ENCODE measurements around the gene MAP2K1. TPM values are rescaled to one million over a fixed set of nuclear protein-coding genes. Genes with fewer than 3 reads are reported as not detected.

MAP2K1 gene
- total RNA-seq, 1 donor from 2014 or later: 51.9 TPM

DNA sequence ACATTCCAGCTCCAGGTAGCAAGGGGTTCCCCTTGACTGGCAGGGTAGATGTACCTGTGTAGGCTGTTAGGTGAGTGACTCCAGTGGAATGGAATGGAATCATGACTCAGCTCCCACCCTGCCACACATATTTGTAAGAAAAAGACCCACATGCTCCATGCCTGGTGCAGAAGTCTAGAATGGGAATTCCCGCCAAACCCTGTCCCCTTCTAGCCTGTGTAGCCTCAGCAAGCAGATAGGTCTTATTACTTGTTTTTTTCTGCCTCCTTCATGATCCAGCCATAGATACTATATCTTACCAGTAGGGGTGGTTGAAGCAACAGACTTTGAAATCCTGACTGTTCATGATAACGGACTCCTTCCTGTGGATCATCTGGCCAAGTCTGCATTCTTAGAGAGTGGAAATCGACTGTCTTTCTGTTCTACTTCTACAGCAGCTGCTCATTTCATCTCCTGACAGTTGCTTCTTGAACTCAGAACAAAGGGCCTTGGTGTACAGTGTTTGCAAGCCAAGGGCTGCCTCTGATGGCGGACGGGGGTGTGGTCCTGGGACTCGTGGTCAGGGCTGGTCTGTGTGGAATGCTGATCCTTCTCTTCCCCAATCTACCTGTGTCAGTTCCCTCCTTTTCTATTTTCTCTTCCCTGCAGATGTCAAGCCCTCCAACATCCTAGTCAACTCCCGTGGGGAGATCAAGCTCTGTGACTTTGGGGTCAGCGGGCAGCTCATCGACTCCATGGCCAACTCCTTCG, 94.6 kb downstream of the MAP2K1 start:
- peak; percentile 69 for DNase-seq (ENCODE audit: low read depth)
- H3K27me3 ChIP-seq (ENCODE audit: control insufficient read depth, insufficient read depth, low read length): no peaks in the 10 kb centered on the region
- H3K4me3 ChIP-seq (ENCODE audit: low read depth, low read length): no peak overlapping the region
- H3K36me3 ChIP-seq (ENCODE audit: control insufficient read depth, insufficient read depth, low read length): no peaks in the 10 kb centered on the region
- TF ChIP-seq, protein P1, sequence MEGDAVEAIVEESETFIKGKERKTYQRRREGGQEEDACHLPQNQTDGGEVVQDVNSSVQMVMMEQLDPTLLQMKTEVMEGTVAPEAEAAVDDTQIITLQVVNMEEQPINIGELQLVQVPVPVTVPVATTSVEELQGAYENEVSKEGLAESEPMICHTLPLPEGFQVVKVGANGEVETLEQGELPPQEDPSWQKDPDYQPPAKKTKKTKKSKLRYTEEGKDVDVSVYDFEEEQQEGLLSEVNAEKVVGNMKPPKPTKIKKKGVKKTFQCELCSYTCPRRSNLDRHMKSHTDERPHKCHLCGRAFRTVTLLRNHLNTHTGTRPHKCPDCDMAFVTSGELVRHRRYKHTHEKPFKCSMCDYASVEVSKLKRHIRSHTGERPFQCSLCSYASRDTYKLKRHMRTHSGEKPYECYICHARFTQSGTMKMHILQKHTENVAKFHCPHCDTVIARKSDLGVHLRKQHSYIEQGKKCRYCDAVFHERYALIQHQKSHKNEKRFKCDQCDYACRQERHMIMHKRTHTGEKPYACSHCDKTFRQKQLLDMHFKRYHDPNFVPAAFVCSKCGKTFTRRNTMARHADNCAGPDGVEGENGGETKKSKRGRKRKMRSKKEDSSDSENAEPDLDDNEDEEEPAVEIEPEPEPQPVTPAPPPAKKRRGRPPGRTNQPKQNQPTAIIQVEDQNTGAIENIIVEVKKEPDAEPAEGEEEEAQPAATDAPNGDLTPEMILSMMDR (IDR thresholded peaks at IDR 0.05; ENCODE audit: insufficient read depth, low read length, poor library complexity, severe bottlenecking): no peak

DNA sequence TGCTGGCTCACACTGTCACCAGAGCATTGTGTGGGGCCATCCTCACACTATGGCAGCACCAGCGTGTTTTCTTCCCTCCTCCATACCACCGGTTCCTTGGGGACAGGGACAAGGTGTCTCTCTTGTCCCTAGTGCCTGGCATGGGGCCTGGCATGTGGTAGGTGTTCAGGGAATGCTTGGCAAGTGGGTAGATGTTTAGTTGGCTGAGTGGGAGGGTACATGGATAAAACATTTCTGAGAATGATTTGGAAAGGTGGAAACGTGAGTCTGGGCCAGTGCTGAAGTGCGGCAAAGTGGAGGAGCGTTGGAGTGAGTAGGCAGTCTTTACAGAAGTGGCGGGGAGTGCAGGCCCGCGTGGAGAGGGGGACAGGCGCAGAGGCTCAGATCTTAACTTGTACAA, 95.8 kb downstream of the MAP2K1 start:
- TF ChIP-seq, protein P1 (IDR thresholded peaks at IDR 0.05; ENCODE audit: insufficient read depth, low read length, poor library complexity, severe bottlenecking): no peak
- H3K4me3 ChIP-seq (ENCODE audit: low read depth, low read length): no peak overlapping the region
- H3K36me3 ChIP-seq (ENCODE audit: control insufficient read depth, insufficient read depth, low read length): no peaks in the 10 kb centered on the region
- H3K27me3 ChIP-seq (ENCODE audit: control insufficient read depth, insufficient read depth, low read length): no peaks in the 10 kb centered on the region
- DNase-seq (ENCODE audit: low read depth): no peak

DNA sequence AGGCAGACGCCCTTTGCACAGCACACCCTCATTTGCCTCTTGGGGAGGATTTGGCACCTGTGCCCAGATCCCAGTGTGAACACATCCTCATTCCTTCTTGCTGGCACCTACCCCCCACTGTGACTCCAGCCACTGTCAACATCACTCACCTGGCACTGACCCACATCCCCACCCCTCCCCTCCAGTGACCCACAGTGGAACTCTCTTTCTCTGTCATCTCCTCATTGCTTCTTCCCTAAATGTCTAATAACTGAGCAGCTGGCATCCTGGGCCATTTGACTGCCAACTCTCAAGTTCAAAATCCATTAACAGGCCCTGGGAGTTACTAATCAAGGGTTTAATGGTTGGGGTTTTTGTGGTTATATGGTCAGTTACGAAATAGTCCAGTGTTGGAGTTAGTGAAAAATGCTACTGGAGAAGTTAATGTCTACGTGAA, 96.4 kb downstream of the MAP2K1 start:
- DNase-seq (ENCODE audit: low read depth): peak; percentile 70
- peaks cover 1% of the 10 kb centered on the region for H3K36me3 ChIP-seq (ENCODE audit: control insufficient read depth, insufficient read depth, low read length)
- H3K27me3 ChIP-seq (ENCODE audit: control insufficient read depth, insufficient read depth, low read length): no peaks in the 10 kb centered on the region
- TF ChIP-seq, protein P1 (IDR thresholded peaks at IDR 0.05; ENCODE audit: insufficient read depth, low read length, poor library complexity, severe bottlenecking): no peak
- H3K4me3 ChIP-seq (ENCODE audit: low read depth, low read length): no peak overlapping the region

DNA sequence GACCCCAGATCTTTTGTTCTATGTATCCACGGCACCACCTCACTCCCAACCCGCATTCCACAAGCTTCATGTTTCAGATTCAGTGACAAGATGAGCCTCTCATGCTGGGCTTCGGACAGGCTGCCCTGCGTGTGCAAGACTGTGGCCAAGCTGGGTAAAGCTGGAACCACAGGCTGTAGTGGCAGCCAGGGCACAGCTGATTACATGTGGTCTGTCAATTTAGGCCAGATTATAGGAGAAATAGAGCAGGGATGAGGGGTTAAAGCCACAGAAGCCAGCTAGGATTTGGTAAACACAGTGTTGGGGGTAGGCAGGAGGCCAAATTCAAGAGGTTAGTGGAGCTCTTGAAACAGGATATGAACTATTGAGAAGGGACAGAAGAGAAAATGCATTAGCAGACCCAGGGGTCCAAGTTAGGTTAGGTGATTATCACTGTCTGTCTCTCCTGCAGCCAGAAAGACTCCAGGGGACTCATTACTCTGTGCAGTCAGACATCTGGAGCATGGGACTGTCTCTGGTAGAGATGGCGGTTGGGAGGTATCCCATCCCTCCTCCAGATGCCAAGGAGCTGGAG, 97.9 kb downstream of the MAP2K1 start:
- Histone ChIP-seq H3K27me3 (ENCODE audit: control insufficient read depth, insufficient read depth, low read length) (no peaks in the 10 kb centered on the region), H3K4me3 (ENCODE audit: low read depth, low read length) (no peak overlapping the region), H3K36me3 (ENCODE audit: control insufficient read depth, insufficient read depth, low read length) (peaks cover 1% of the 10 kb centered on the region)
- DNase-seq (ENCODE audit: low read depth): no peak
- TF ChIP-seq, protein P1 (IDR thresholded peaks at IDR 0.05; ENCODE audit: insufficient read depth, low read length, poor library complexity, severe bottlenecking): no peak

DNA sequence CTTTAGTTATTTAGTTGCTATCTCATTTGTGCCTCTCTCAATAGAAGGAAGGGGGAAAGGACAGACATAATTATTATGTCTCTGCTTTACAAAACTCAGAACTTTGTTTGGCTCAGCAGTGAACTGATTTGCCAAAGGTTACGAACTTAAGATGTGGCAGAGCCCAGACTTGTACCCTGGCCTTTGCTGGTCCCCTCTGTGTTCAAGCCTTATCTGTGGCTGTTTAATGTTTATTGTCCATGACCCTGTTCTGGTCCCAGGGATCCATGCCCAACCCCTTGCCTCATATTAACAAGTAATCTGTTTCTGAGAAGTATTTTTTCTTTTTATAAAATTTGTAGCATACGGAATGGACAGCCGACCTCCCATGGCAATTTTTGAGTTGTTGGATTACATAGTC, 100.2 kb downstream of the MAP2K1 start:
- DNase-seq (ENCODE audit: low read depth): no peak
- Histone ChIP-seq H3K27me3 (ENCODE audit: control insufficient read depth, insufficient read depth, low read length) (no peaks in the 10 kb centered on the region), H3K4me3 (ENCODE audit: low read depth, low read length) (no peak overlapping the region), H3K36me3 (ENCODE audit: control insufficient read depth, insufficient read depth, low read length) (peaks cover 1% of the 10 kb centered on the region)
- TF ChIP-seq, protein P1 (IDR thresholded peaks at IDR 0.05; ENCODE audit: insufficient read depth, low read length, poor library complexity, severe bottlenecking): no peak

All from kidney epithelial cell (primary cell).